HL-60 (cell line): ENCODE measurements around the gene ABCA4.

ENCODE experiments used
- DNase-seq, 2 experiments: peaks; one replicate each; pipeline ENCODE4 v3.0.0-alpha.2; 2010 to 2020; ENCODE audit warnings: low read depth in 1 of 2, low spot score in 1 of 2
- H3K27ac ChIP-seq: fragments of 250-450 bp; sonication (Bioruptor Pico); replicated peaks from 2 replicates; pipeline ENCODE4 v1.5.1; 2020; ENCODE audit warnings: mild to moderate bottlenecking, moderate library complexity
- H3K27me3 ChIP-seq: fragments of 250-450 bp; sonication (Bioruptor Pico); 2 replicates; pipeline ENCODE4 v1.5.1; 2021; ENCODE audit warnings: mild to moderate bottlenecking, moderate library complexity; ENCODE audit not compliant: insufficient read depth, poor library complexity, severe bottlenecking
- H3K4me3 ChIP-seq: replicated peaks from 2 replicates; pipeline ENCODE4 v1.5.1; 2011; ENCODE audit warnings: mild to moderate bottlenecking, control low read depth, low read length; ENCODE audit not compliant: insufficient read depth
- CTCF ChIP-seq: IDR thresholded peaks from one replicate; pipeline ENCODE4 v1.5.1; 2011; ENCODE audit warnings: low read length, control low read depth, inconsistent platforms; ENCODE audit not compliant: insufficient read depth
- GABPA ChIP-seq: IDR thresholded peaks from 2 replicates; pipeline ENCODE4 v1.6.1; 2012; ENCODE audit warnings: low read depth
- POLR2AphosphoS5 ChIP-seq: IDR thresholded peaks from 2 replicates; pipeline ENCODE4 v1.6.1; 2012; ENCODE audit warnings: low read depth
- REST ChIP-seq: IDR thresholded peaks from 2 replicates; pipeline ENCODE4 v1.6.1; 2012; ENCODE audit warnings: low read depth; ENCODE audit not compliant: insufficient replicate concordance
- SPI1 ChIP-seq: IDR thresholded peaks from 2 replicates; pipeline ENCODE4 v1.6.1; 2012; ENCODE audit warnings: low read depth, mild to moderate bottlenecking, borderline replicate concordance

Gene ABCA4

GRCh38 chr1:94037392-94038229 lies 83.3 kb downstream of the ABCA4 start:
- no peak for DNase-seq
- no peak for TF ChIP-seq REST
- no peak for TF ChIP-seq GABPA
- peak; percentile 42; the same call in 1 of the 2 replicates for TF ChIP-seq SPI1
- peaks cover 5% of the 10 kb centered on the region for H3K27me3 ChIP-seq
- H3K4me3 ChIP-seq, result no peak overlapping the region
- no peak overlapping the region for H3K27ac ChIP-seq

- no peak overlapping the region for H3K27ac ChIP-seq
Observed at GRCh38 chr1:94036730-94037129, 84.2 kb downstream of the ABCA4 start.

GRCh38 chr1:94033849-94034248 lies 87.1 kb downstream of the ABCA4 start:
- Histone ChIP-seq H3K4me3 (no peak overlapping the region), H3K27ac (no peak overlapping the region), H3K27me3 (peaks cover 5% of the 10 kb centered on the region)
- no peak for DNase-seq
- TF ChIP-seq POLR2AphosphoS5 (no peak), SPI1 (no peak)

More at GRCh38 chr1:94036730-94037129, 84.2 kb downstream of the ABCA4 start:
- TF ChIP-seq SPI1 (no peak), REST (no peak), GABPA (no peak), POLR2AphosphoS5 (no peak), CTCF (no peak)
- DNase-seq, result no peak
- peaks cover 5% of the 10 kb centered on the region for H3K27me3 ChIP-seq
- H3K4me3 ChIP-seq, result no peak overlapping the region

- no peak for TF ChIP-seq POLR2AphosphoS5
- TF ChIP-seq SPI1, result no peak
- TF ChIP-seq CTCF, result no peak
- TF ChIP-seq GABPA, result no peak
- no peak for TF ChIP-seq REST
- H3K27me3 ChIP-seq, result no peaks in the 10 kb centered on the region
- H3K4me3 ChIP-seq, result no peak overlapping the region
- no peak for DNase-seq
- no peak overlapping the region for H3K27ac ChIP-seq
Observed at GRCh38 chr1:94032637-94033036, 88.3 kb downstream of the ABCA4 start.
